SIG-M5 treated with dmso at 0.1 percent for 504 hours (cell line): Measurements from ENCODE around the gene ADIRF.
"Not testable (repeated sequence)": the region's sequence is repeated elsewhere in the genome, so short reads cannot be mapped to it uniquely, and the experiment has no call there.

Experiments used
- DNase-seq: peaks from one replicate; lab custom pipeline; 2025; ENCODE audit not compliant: unreplicated experiment; lab: John Stamatoyannopoulos, UW

The ADIRF gene

GRCh38 chr10:86945361-86946212 lies 22.7 kb upstream of the ADIRF start:
- DNase-seq: no peak

GRCh38 chr10:86946213-86947155 lies 21.8 kb upstream of the ADIRF start:
- no peak for DNase-seq

GRCh38 chr10:86947806-86948205 lies 20.5 kb upstream of the ADIRF start:
- DNase-seq: not testable (repeated sequence)

GRCh38 chr10:86950349-86950748 lies 17.9 kb upstream of the ADIRF start:
- DNase-seq: no peak

- DNase-seq: no peak
Measured at GRCh38 chr10:86951184-86951761, 17.0 kb upstream of the ADIRF start.

- DNase-seq: no peak
Measured at GRCh38 chr10:86952106-86952505, 16.2 kb upstream of the ADIRF start.

- not testable (repeated sequence) for DNase-seq
Measured at GRCh38 chr10:86952697-86953096, 15.6 kb upstream of the ADIRF start.

- DNase-seq: no peak
Measured at GRCh38 chr10:86953747-86954680, 14.3 kb upstream of the ADIRF start.

- DNase-seq: no peak
Measured at GRCh38 chr10:86954681-86955500, 13.4 kb upstream of the ADIRF start.

GRCh38 chr10:86955501-86956194 lies 12.6 kb upstream of the ADIRF start:
- no peak for DNase-seq

GRCh38 chr10:86956195-86956847 lies 12.0 kb upstream of the ADIRF start:
- no peak for DNase-seq

- no peak for DNase-seq
Measured at GRCh38 chr10:86956848-86957448, 11.3 kb upstream of the ADIRF start.

- no peak for DNase-seq
Measured at GRCh38 chr10:86957471-86958115, 10.7 kb upstream of the ADIRF start, which contains the start of gene MMRN2. TSS of gene MMRN2 (minus strand) at chr10:86957615. CDS start at chr10:86957541, 74 bp downstream.

GRCh38 chr10:86958116-86958900 lies 10.0 kb upstream of the ADIRF start, which contains the start of gene SNCG:
TSS of gene SNCG (plus strand) at chr10:86958599. CDS start at chr10:86958698, 99 bp downstream.
- no peak for DNase-seq

- DNase-seq: no peak
Measured at GRCh38 chr10:86958901-86959736, 9.2 kb upstream of the ADIRF start.

- DNase-seq: no peak
Measured at GRCh38 chr10:86959737-86960002, 8.6 kb upstream of the ADIRF start.
